IPS-NIHi11 (cell line): ENCODE data around the gene LRRTM1.

Experiments used
- DNase-seq: peaks from one replicate; pipeline ENCODE4 v3.0.0; 2012; ENCODE audit warnings: mixed read lengths, low spot score

Gene LRRTM1, protein sequence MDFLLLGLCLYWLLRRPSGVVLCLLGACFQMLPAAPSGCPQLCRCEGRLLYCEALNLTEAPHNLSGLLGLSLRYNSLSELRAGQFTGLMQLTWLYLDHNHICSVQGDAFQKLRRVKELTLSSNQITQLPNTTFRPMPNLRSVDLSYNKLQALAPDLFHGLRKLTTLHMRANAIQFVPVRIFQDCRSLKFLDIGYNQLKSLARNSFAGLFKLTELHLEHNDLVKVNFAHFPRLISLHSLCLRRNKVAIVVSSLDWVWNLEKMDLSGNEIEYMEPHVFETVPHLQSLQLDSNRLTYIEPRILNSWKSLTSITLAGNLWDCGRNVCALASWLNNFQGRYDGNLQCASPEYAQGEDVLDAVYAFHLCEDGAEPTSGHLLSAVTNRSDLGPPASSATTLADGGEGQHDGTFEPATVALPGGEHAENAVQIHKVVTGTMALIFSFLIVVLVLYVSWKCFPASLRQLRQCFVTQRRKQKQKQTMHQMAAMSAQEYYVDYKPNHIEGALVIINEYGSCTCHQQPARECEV

DNA sequence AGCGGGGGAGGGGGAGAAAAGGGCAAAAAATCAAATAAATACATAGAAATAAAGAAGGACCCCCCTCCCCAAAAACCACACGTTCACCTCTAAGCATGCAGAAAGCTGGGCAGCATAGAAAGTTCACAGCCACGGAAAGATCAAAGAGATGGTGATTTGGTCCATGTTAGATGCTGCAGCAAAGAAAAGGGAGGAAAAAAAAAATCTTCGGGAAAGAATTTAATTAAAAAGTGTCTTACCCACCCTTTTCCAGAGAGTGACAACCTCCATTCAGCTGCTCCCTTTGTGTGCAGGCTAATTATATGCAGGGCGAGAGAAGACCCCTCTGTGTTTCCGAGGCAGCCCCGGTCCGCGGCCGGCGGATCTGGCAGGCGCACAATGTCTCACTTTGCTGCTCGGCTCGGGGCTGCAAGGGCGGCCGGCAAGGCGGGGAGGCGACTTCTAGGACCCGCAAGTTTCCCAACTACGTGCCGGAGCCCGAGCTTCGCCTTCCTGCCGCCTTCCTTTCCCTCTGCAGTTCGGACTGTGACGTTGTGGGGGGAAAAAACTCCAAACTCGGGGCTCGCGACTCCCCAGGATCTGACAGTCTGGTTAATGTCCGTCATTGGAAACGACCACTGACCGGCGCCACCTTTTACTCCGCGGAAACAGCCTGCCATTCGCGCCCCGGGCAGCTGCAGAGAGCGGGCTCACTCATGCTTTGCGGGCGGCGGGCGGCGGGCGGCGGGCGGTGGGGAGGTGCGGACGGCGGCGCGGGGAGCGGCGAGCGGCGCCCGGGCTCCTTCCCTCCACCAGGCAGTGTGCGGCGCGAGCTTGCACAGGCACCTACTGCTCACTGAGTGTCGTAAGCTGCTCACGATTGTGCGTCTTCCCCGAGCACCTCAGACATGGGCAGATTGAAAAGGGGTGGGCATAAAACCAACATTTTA is at the start of gene LRRTM1:
TSS of gene LRRTM1 (minus strand) at position 844 of the 929 bp plus-strand sequence. CDS start 933 bp downstream, outside the sequence.
- DNase-seq, result peak; percentile 55

DNA sequence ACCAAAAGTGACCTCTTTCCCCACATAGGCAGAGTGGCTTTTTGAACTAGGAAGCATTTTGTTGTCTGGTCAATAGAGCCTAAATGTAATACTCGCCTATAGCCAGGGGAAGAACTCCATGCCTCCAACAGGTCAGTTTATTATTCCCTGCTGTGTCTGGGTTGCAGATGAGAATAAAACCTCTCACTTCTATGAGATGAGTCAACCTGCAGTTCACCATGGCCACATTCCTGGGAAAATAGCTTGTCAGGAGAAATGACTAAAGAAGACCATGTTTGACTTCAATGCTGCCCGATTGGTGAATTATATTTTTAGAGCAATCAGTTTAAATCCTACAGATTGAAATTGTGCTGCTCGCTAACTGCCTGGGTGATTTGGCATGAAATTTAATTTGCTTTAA is 46.7 kb upstream of the LRRTM1 start:
- no peak for DNase-seq

DNA sequence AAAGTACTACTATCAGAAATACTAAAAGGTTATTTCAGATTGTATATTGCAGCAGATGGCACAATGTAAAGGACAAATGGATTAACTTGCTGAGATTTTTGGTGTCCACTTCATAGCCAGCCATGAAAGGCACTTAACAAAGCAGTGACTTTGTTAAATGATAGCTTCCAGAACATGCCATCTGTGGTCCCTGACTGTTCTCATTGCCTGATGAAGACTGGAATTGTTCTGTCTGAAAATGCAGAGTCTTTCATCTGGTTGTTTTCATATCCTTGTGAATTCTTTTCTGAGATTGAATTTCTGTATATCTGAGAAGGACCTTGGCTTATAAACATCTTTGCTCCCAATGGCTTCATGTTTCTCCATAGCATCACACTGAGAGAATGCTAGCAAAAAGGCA is 44.4 kb upstream of the LRRTM1 start:
- DNase-seq, result no peak

GRCh38 chr2:80348078-80348477 is 43.5 kb upstream of the LRRTM1 start:
- no peak for DNase-seq

GRCh38 chr2:80340022-80340421 is 35.5 kb upstream of the LRRTM1 start:
- no peak for DNase-seq

GRCh38 chr2:80338794-80339193 is 34.2 kb upstream of the LRRTM1 start:
- no peak for DNase-seq

- no peak for DNase-seq
These were observed 30.9 kb upstream of the LRRTM1 start for GRCh38 chr2:80335411-80335810.

- DNase-seq, result no peak
These were observed 29.3 kb upstream of the LRRTM1 start for GRCh38 chr2:80333886-80334285.

DNA sequence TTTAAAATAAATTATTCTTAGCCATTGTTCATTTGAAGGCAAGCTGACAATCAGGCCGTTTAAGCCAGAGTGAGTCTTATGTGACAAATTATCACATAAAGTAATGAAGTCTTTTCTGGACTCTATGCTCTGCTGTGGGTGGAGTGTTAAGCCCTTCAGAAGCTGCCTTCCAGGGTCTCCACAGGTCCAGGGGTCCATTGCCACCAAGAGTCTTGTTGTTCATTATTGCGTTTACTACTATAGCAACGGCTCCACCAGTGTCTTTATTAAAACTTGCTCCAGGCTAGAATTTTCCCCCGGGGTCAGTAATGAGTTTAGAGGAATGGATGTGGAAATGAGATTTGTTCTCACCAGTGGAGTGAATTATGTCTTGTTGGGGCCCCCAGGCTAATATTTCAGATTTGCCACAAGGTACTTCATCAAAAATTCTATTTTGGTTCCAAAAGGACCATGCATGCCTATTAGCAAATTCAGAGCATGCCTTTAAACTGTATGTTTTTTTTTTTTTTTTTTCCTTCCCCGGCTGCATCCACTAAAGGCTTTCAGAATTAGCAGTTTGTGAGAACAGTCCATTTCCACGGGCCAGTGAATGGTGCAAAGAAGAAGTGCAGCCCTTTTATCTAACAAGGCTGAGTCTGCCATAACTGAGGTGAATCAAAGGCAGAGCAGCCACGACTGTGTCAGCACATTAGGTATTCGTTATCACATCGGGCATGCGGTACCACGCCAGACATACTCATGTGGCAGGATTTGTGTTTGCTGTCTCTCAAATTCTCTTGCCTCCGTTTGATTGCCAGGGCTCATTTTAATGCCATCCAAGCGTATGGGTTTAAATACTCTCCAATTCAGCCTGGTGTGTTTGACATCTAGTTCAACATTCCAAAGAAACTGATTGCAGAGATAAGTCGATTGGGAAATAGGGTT is 26.2 kb upstream of the LRRTM1 start:
- no peak for DNase-seq

GRCh38 chr2:80329491-80329890 is 24.9 kb upstream of the LRRTM1 start:
- no peak for DNase-seq

DNA sequence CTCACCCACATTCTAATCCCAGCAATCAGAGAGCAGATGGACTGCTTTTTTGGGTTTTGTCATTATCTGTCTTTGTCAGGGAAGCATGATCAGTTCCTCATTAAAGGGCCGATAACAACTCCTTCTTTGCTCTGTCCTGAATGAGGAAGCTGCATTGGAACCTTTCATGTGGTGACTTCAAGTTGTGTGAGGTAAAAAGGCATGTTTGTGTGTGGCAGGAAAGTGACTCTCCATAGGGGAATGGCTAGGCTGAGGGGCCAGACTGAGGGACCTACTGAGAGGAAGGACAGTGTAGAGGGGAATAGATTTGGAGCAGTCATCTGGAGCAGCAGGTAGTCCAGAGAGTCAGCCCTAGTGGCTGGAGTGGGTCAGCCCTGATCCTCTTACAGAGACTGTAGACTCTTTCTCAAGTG is 23.6 kb upstream of the LRRTM1 start:
- no peak for DNase-seq

GRCh38 chr2:80326861-80327260 is 22.3 kb upstream of the LRRTM1 start:
- DNase-seq, result no peak

GRCh38 chr2:80326214-80326613 is 21.7 kb upstream of the LRRTM1 start:
- DNase-seq, result peak; percentile 15

GRCh38 chr2:80324525-80324924 is 20.0 kb upstream of the LRRTM1 start:
- no peak for DNase-seq

- no peak for DNase-seq
These were observed 19.1 kb upstream of the LRRTM1 start for GRCh38 chr2:80323610-80324009.

DNA sequence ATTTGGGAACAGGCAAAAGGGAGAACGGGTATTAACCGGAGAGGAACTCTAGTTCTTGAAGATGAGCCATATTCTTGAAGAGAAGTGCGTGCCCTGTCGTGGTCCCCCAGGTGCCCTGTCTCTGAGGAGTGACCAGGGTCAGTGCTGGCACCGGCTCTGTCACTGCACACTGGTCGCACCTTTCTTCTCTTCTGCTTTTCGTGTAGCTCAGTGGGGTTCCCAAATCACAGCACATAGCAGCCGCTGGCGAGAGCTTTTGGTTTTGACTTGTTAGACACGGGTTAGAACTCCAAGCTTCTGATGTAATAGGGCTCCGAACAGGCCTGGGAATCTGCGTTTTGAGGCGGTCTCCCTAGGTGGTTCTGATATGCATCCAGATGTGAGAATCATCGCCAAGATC is 18.4 kb upstream of the LRRTM1 start:
- DNase-seq, result no peak

DNA sequence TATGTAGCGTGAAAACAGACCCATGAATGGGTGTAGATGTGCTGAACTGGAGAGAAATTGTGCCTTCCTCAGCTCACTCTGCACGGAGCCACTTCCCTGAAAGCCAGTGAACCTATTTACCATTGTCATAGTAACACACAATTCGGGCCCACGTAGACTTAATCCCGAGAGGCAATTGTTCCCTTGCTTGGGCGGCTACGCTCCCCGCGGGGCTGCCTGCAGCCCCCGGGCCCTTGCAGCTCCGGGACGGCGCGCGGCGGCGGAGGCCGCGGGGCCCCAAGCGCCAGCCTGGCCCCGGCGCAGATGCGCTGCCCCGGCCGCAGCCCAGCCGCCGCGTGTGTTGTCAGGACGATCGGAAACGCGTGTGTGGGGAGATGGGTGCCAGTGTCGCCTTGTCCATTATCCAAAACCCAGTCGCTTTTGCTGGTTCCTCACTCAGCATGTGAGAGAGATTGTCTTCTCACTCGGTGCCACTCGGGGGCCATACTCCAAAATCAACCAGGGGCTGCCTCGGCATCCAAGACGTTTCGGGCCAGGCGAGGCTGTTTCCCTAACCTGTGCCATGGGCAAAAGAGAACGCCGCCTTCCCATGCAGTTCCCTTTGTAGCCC is 17.9 kb upstream of the LRRTM1 start:
- DNase-seq, result peak; percentile 24

- DNase-seq, result no peak
These were observed 7.8 kb upstream of the LRRTM1 start for GRCh38 chr2:80312282-80312839.

DNA sequence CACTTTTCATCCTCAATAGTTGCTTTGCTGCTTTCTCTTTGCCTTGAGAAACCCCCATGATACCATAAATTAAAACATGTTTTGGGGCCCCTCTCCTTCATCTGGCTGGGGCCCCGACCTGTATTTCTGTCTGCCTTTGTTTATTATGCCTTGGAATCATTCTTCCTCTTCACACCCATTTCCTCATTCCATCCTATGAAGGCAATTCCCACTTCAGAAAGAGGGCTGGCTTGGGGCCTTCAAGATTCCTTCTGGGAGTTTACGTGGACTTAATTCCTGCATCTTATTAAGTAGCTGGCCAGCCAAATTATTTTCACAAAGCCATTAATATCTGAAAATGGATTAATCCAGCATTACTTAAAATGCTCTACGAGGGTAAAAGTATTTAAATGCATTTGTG is 6.8 kb upstream of the LRRTM1 start:
- DNase-seq, result no peak

DNA sequence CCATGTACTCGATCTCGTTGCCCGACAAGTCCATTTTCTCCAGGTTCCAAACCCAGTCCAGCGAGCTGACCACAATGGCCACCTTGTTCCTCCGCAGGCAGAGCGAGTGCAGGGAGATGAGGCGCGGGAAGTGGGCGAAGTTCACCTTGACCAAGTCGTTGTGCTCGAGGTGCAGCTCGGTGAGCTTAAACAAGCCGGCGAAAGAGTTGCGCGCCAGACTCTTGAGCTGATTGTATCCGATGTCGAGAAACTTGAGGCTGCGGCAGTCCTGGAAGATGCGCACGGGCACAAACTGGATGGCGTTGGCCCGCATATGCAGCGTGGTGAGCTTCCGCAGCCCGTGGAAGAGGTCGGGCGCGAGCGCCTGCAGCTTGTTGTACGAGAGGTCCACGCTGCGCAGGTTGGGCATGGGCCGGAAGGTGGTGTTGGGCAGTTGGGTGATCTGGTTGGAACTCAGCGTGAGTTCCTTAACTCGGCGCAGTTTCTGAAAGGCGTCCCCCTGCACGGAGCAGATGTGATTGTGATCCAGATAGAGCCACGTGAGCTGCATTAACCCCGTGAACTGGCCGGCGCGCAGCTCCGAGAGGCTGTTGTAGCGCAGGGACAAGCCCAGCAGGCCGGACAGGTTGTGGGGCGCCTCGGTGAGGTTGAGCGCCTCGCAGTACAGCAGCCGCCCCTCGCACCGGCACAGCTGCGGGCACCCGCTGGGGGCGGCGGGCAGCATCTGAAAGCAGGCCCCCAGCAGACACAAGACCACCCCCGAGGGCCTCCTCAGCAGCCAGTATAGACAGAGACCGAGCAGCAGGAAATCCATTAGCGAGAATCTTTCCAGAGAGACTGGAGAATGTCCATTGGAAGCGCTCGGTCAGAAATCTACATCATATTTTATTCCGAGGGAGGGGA is 1.3 kb downstream of the LRRTM1 start:
- peak; percentile 35 for DNase-seq
